H1 (cell line): ENCODE measurements around the gene TGFBR2. TPM values are rescaled to one million over a fixed set of nuclear protein-coding genes. Genes with fewer than 3 reads are reported as not detected.

Experiments used
- CTCF ChIA-PET: fragments of 300-600 bp; sonication (Branson Sonifier 250); formaldehyde crosslinking; loops from one replicate; lab custom pipeline; 2021; ENCODE audit not compliant: partially characterized antibody; lab: Charles Lee
- POLR2A ChIA-PET: fragments of 300-600 bp; sonication (Branson Sonifier 250); formaldehyde crosslinking; loops from one replicate; lab custom pipeline; 2021; ENCODE audit warnings: inconsistent platforms; ENCODE audit not compliant: partially characterized antibody; lab: Charles Lee
- DNase-seq, 2 experiments: peaks; one replicate each; pipeline versions ENCODE4 v3.0.0 to v3.0.0-alpha.2; 2010 to 2022; ENCODE audit warnings: low spot score in 2 of 2, low read depth in 1 of 2, mixed read lengths in 1 of 2
- FAIRE-seq: peaks from 2 replicates; lab custom pipeline; 2011; peaks lifted over from hg19 to GRCh38; lab: Jason Lieb, UNC
- H2AFZ ChIP-seq: 2 replicates; pipeline ENCODE4 v1.8.1; 2012; ENCODE audit warnings: low read length, inconsistent platforms
- H2AK5ac ChIP-seq: 2 replicates; pipeline ENCODE4 v1.6.1; 2013; ENCODE audit warnings: low read depth, low read length
- H2BK120ac ChIP-seq: replicated peaks from 2 replicates; pipeline ENCODE3; 2013; ENCODE audit warnings: low read depth, low read length, inconsistent platforms
- H2BK12ac ChIP-seq: 2 replicates; pipeline ENCODE4 v1.6.1; 2013; ENCODE audit warnings: low read depth, low read length
- H2BK15ac ChIP-seq: 2 replicates; pipeline ENCODE4 v1.6.1; 2013; ENCODE audit warnings: low read length
- H2BK20ac ChIP-seq: 2 replicates; pipeline ENCODE4 v1.6.1; 2013; ENCODE audit warnings: low read length
- H2BK5ac ChIP-seq: 2 replicates; pipeline ENCODE4 v1.6.1; 2013; ENCODE audit warnings: low read depth, low read length
- H3K14ac ChIP-seq: 2 replicates; pipeline ENCODE4 v1.6.1; 2013; ENCODE audit warnings: inconsistent platforms; ENCODE audit not compliant: insufficient read length
- H3K18ac ChIP-seq: 2 replicates; pipeline ENCODE4 v1.6.1; 2013; ENCODE audit warnings: low read length; ENCODE audit errors: extremely low read depth
- H3K23ac ChIP-seq: 2 replicates; pipeline ENCODE4 v1.6.1; 2013; ENCODE audit warnings: inconsistent platforms; ENCODE audit not compliant: insufficient read length
- H3K23me2 ChIP-seq: 2 replicates; pipeline ENCODE4 v1.6.1; 2013; ENCODE audit warnings: low read depth, low read length
- H3K27ac ChIP-seq: 2 replicates; pipeline ENCODE4 v1.6.1; 2011; ENCODE audit warnings: low read depth, low read length, inconsistent platforms
- H3K27me3 ChIP-seq, 4 experiments: replicated peaks in 1 of 4; 1 replicate in 1 of 4; 2 replicates in 3 of 4; pipeline versions ENCODE4 v1.6.1 to v1.8.1; 2011 to 2013; ENCODE audit warnings: low read length in 3 of 4, mild to moderate bottlenecking in 3 of 4, inconsistent platforms in 2 of 4, mixed read lengths in 2 of 4, moderate library complexity in 1 of 4; ENCODE audit not compliant: control insufficient read depth in 3 of 4, insufficient read depth in 3 of 4; ENCODE audit errors: extremely low read depth in 1 of 4
- H3K36me3 ChIP-seq, 4 experiments: 2 replicates each; pipeline versions ENCODE4 v1.6.1 to v1.8.1; 2011 to 2013; ENCODE audit warnings: mild to moderate bottlenecking in 4 of 4, low read length in 3 of 4, moderate library complexity in 2 of 4, control low read depth in 1 of 4, inconsistent platforms in 1 of 4; ENCODE audit not compliant: insufficient read depth in 4 of 4, control insufficient read depth in 2 of 4
- H3K4ac ChIP-seq: replicated peaks from 2 replicates; pipeline ENCODE3; 2013; ENCODE audit warnings: low read length, low read depth, mixed read lengths, inconsistent platforms; ENCODE audit not compliant: insufficient read length
- H3K4me1 ChIP-seq, 4 experiments: replicated peaks in 1 of 4; 1 replicate in 1 of 4; 2 replicates in 3 of 4; pipeline versions ENCODE4 v1.6.1 to v1.8.1; 2011 to 2013; ENCODE audit warnings: low read length in 3 of 4, inconsistent platforms in 2 of 4, mixed read lengths in 1 of 4; ENCODE audit not compliant: insufficient read depth in 4 of 4, control insufficient read depth in 3 of 4
- H3K4me2 ChIP-seq, 2 experiments: 2 replicates each; pipeline versions ENCODE4 v1.6.1 to v1.8.1; 2011 to 2013; ENCODE audit warnings: low read depth in 2 of 2, low read length in 2 of 2, control low read depth in 1 of 2, inconsistent platforms in 1 of 2, mild to moderate bottlenecking in 1 of 2; ENCODE audit not compliant: insufficient read depth in 1 of 2
- H3K4me3 ChIP-seq, 4 experiments: fragments of 200-600, 300-600 bp in 1 of 4; sonication (generic), shearing (Covaris generic), sonication (Bioruptor Twin) in 1 of 4; 2 replicates each; pipeline versions ENCODE4 v1.5.1 to v1.8.1; 2011 to 2016; ENCODE audit warnings: low read length in 4 of 4, low read depth in 3 of 4, control low read depth in 2 of 4, inconsistent platforms in 2 of 4, mild to moderate bottlenecking in 2 of 4, mixed read lengths in 1 of 4, moderate library complexity in 1 of 4; ENCODE audit not compliant: insufficient read depth in 2 of 4; ENCODE audit errors: extremely low read depth in 1 of 4
- H3K56ac ChIP-seq: replicated peaks from 2 replicates; pipeline ENCODE3; 2013; ENCODE audit warnings: low read depth, mild to moderate bottlenecking, mixed read lengths, low read length, inconsistent platforms; ENCODE audit not compliant: insufficient read length
- H3K79me1 ChIP-seq: 2 replicates; pipeline ENCODE4 v1.6.1; 2013; ENCODE audit warnings: low read depth, low read length, control low read depth
- H3K79me2 ChIP-seq, 2 experiments: 2 replicates each; pipeline versions ENCODE4 v1.6.1 to v1.8.1; 2012 to 2013; ENCODE audit warnings: low read length in 2 of 2, mild to moderate bottlenecking in 2 of 2, inconsistent platforms in 1 of 2; ENCODE audit not compliant: insufficient read depth in 2 of 2, control insufficient read depth in 1 of 2
- H3K9ac ChIP-seq, 4 experiments: replicated peaks in 1 of 4; 1 replicate in 1 of 4; 2 replicates in 3 of 4; pipeline versions ENCODE4 v1.6.1 to v1.8.1; 2011 to 2013; ENCODE audit warnings: low read depth in 3 of 4, low read length in 3 of 4, control low read depth in 2 of 4, mild to moderate bottlenecking in 2 of 4, moderate library complexity in 2 of 4, inconsistent platforms in 1 of 4; ENCODE audit errors: extremely low read depth in 1 of 4
- H3K9me3 ChIP-seq, 2 experiments: 2 replicates each; pipeline versions ENCODE4 v1.6.1 to v1.8.1; 2012 to 2013; ENCODE audit warnings: mild to moderate bottlenecking in 2 of 2, moderate library complexity in 2 of 2, control low read depth in 1 of 2, inconsistent platforms in 1 of 2, low read depth in 1 of 2, low read length in 1 of 2, mixed read lengths in 1 of 2; ENCODE audit not compliant: insufficient read depth in 2 of 2
- H4K20me1 ChIP-seq, 2 experiments: replicated peaks in 1 of 2; 2 replicates each; pipeline versions ENCODE3 to v1.8.1; 2011 to 2013; ENCODE audit warnings: inconsistent platforms in 2 of 2, low read length in 2 of 2, mild to moderate bottlenecking in 1 of 2; ENCODE audit not compliant: insufficient read depth in 2 of 2, control insufficient read depth in 1 of 2
- H4K5ac ChIP-seq: 2 replicates; pipeline ENCODE4 v1.6.1; 2013; ENCODE audit warnings: low read length, low read depth, mixed read lengths, inconsistent platforms; ENCODE audit not compliant: insufficient read length
- H4K8ac ChIP-seq: 2 replicates; pipeline ENCODE4 v1.8.0; 2013; ENCODE audit warnings: mild to moderate bottlenecking, moderate library complexity, low read length, inconsistent platforms; ENCODE audit not compliant: insufficient read depth; ENCODE audit errors: extremely low read depth
- H4K91ac ChIP-seq: replicated peaks from 2 replicates; pipeline ENCODE3; 2013; ENCODE audit warnings: low read length, mixed read lengths, inconsistent platforms; ENCODE audit not compliant: insufficient read length
- ATF2 ChIP-seq: IDR thresholded peaks from 2 replicates; pipeline ENCODE4 v1.6.1; 2012; ENCODE audit warnings: low read length, inconsistent platforms
- CHD2 ChIP-seq: IDR thresholded peaks from 2 replicates; pipeline ENCODE4 v1.6.1; 2012; ENCODE audit warnings: low read length, improper control_type of control experiment
- CREB1 ChIP-seq: IDR thresholded peaks from 2 replicates; pipeline ENCODE4 v1.6.1; 2012; ENCODE audit warnings: inconsistent platforms
- CTBP2 ChIP-seq: IDR thresholded peaks from 2 replicates; pipeline ENCODE4 v1.7.0; 2011; ENCODE audit warnings: borderline replicate concordance, mild to moderate bottlenecking, moderate library complexity, mixed read lengths, low read length; ENCODE audit not compliant: insufficient read depth, insufficient read length
- HDAC2 ChIP-seq, 2 experiments: fragments of 300-600 bp in 1 of 2; sonication (generic) in 1 of 2; IDR thresholded peaks; 2 replicates each; pipeline ENCODE4 v1.6.1; 2011 to 2012; ENCODE audit warnings: low read depth in 2 of 2, low read length in 2 of 2, mild to moderate bottlenecking in 2 of 2, moderate library complexity in 2 of 2, borderline replicate concordance in 1 of 2, inconsistent platforms in 1 of 2
- MAFK ChIP-seq: IDR thresholded peaks from 2 replicates; pipeline ENCODE4 v1.6.1; 2012; ENCODE audit warnings: low read depth, mild to moderate bottlenecking, improper control_type of control experiment, low read length
- WGBS, 2 experiments: shearing (Covaris generic) in 1 of 2; methylation state at CpG; one replicate each; pipeline versions ENCODE4 v1.1.6 to v1.1.7; 2013 to 2015; ENCODE audit warnings: low lambda C conversion rate in 2 of 2, mixed read lengths in 2 of 2, inconsistent platforms in 1 of 2, low coverage in 1 of 2, missing lambda C conversion rate in 1 of 2; ENCODE audit not compliant: insufficient replicate concordance in 2 of 2, insufficient coverage in 1 of 2, insufficient read length in 1 of 2; ENCODE audit errors: extremely low coverage in 1 of 2, missing lambda C conversion rate in 1 of 2; 5-methylcytosine and 5-hydroxymethylcytosine counted together
- polyA plus RNA-seq, 7 experiments: library from polyadenylated mRNA; depleted of rRNA in 3 of 7; stranded (reverse) in 5 of 7; unstranded in 2 of 7; fragments of >200 nt in 5 of 7; fragments of 200-250 nt in 2 of 7; gene quantifications; 1 replicate in 5 of 7; 2 replicates in 1 of 7; 4 replicates in 1 of 7; pipeline versions ENCODE4 v1.2.1 to v1.2.3, GENCODE V29; 2011 to 2013; ENCODE audit warnings: missing spikeins in 2 of 7, mixed read lengths in 2 of 7
- total RNA-seq: library from RNA; stranded (reverse); fragmentation: NEBNext Ultra II Directional; extraction: Animal tissue kit (Norgen Biotek cat#: 25700); gene quantifications from 2 replicates; pipeline ENCODE4 v1.2.1, GENCODE V29; 2021

The TGFBR2 gene
- total and polyA plus RNA-seq, 2 of the 8 experiments (the other 6 are each of a cell fraction or from before 2014, with no cell fraction given): 4.2 to 7.4 TPM

DNA sequence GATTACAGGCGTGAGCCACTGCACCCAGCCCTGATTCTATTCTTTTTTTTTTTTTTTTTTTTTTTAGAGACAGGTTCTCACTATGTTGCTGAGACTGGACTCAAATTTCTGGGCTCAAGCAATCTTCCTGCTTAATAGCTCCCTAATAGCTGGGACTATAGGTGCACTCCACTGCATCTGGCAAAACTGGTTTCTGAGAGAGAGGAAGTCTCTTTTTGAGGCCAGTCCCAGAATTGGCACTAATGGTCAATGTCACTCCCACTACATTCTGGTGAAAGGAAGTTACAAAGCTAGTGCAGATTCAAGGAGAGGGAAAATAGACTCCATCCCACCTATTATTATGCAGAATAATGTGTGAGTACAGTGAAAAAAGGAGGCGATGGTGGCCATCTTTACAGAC is 5.8 kb upstream of the TGFBR2 start:
- H3K27me3 ChIP-seq: peaks cover 0 to 3% (median 0%) of the 10 kb centered on the region in 4 experiments; a peak in 1 of 7 replicates
- no peak overlapping the region for H4K8ac ChIP-seq
- no peak overlapping the region for H2AK5ac ChIP-seq
- H2BK15ac ChIP-seq: no peak overlapping the region
- H2BK120ac ChIP-seq: no peak overlapping the region
- H4K91ac ChIP-seq: no peak overlapping the region
- no peaks in the 10 kb centered on the region for H4K20me1 ChIP-seq
- no peak overlapping the region for H2BK5ac ChIP-seq
- DNase-seq (no peak), FAIRE-seq (no peak)
- H2BK12ac ChIP-seq: no peak overlapping the region
- no peaks in the 10 kb centered on the region for H3K79me1 ChIP-seq
- WGBS, 2 experiments: 100% methylated on average over 2 of the region's 2 CpGs; no CpG with 5 or more reads in 1 of the 2 experiments
- H3K79me2 ChIP-seq: no peaks in the 10 kb centered on the region
- TF ChIP-seq ATF2: no peak
- TF ChIP-seq CREB1: no peak
- TF ChIP-seq CTBP2: no peak
- TF ChIP-seq CHD2: no peak
- TF ChIP-seq HDAC2 (IDR thresholded peaks at IDR 0.05; ENCODE audit: borderline replicate concordance in 1 of 2, low read depth in 2 of 2, low read length in 2 of 2): no peak
- TF ChIP-seq MAFK: no peak
- no peaks in the 10 kb centered on the region for H3K9me3 ChIP-seq
- CTCF ChIA-PET: interaction anchor here (0.6 to 1.5 kb wide), 3 partner anchors 20 to 553 kb away, joined by 3 to 5 read pairs (median 3); no protein-coding TSS in a partner anchor
- H3K18ac ChIP-seq: no peak overlapping the region
- H3K36me3 ChIP-seq: no peaks in the 10 kb centered on the region
- no peak overlapping the region for H3K14ac ChIP-seq
- H3K4me3 ChIP-seq: no peak overlapping the region
- H3K4me2 ChIP-seq: no peak overlapping the region
- H3K23ac ChIP-seq: no peak overlapping the region
- H3K27ac ChIP-seq: no peak overlapping the region
- no peak overlapping the region for H4K5ac ChIP-seq
- no peak overlapping the region for H2BK20ac ChIP-seq
- no peak overlapping the region for H3K56ac ChIP-seq
- no peak overlapping the region for H3K9ac ChIP-seq
- H3K4ac ChIP-seq: no peak overlapping the region
- no peaks in the 10 kb centered on the region; the same call in 1 of the 2 replicates for H3K23me2 ChIP-seq
- no peak overlapping the region for H2AFZ ChIP-seq
- POLR2A ChIA-PET: no interaction called here
- peaks cover 0 to under 1% (median 0%) of the 10 kb centered on the region in 4 experiments; a peak in 2 of 7 replicates for H3K4me1 ChIP-seq
